Osteoblast (primary cell): ENCODE results near the gene DGKE. TPM values are rescaled to one million over a fixed set of nuclear protein-coding genes. Genes with fewer than 3 reads are reported as not detected.

ENCODE experiments used
- DNase-seq: peaks from one replicate; pipeline ENCODE4 v3.0.0; 2011; ENCODE audit warnings: low spot score, mixed read lengths; ENCODE audit not compliant: insufficient read length; ENCODE audit errors: missing footprints
- H2AFZ ChIP-seq: 2 replicates; pipeline ENCODE4 v1.6.0; 2011; ENCODE audit warnings: mild to moderate bottlenecking, low read length
- H3K27ac ChIP-seq: 2 replicates; pipeline ENCODE4 v1.5.1; 2011; ENCODE audit warnings: mild to moderate bottlenecking, low read depth, low read length, moderate library complexity
- H3K27me3 ChIP-seq: 2 replicates; pipeline ENCODE4 v1.6.0; 2012; ENCODE audit warnings: mild to moderate bottlenecking, control low read depth, inconsistent platforms, low read length, moderate library complexity; ENCODE audit not compliant: insufficient read depth
- H3K36me3 ChIP-seq: 2 replicates; pipeline ENCODE4 v1.5.1; 2011; ENCODE audit warnings: mild to moderate bottlenecking, low read length, control low read depth, moderate library complexity; ENCODE audit not compliant: insufficient read depth
- H3K4me1 ChIP-seq: 2 replicates; pipeline ENCODE4 v1.5.1; 2011; ENCODE audit warnings: mild to moderate bottlenecking, low read length, control low read depth, moderate library complexity; ENCODE audit not compliant: insufficient read depth
- H3K4me2 ChIP-seq: 2 replicates; pipeline ENCODE4 v1.6.0; 2011; ENCODE audit warnings: mild to moderate bottlenecking, low read length; ENCODE audit not compliant: insufficient read depth
- H3K4me3 ChIP-seq: fragments of 200-600 bp; sonication (generic); 3 replicates; pipeline ENCODE4 v1.5.1; 2012; ENCODE audit warnings: mild to moderate bottlenecking, low read length, inconsistent platforms; ENCODE audit not compliant: insufficient read depth
- H3K79me2 ChIP-seq: 2 replicates; pipeline ENCODE4 v1.6.0; 2012; ENCODE audit warnings: mild to moderate bottlenecking, low read length, control low read depth, inconsistent platforms; ENCODE audit not compliant: insufficient read depth
- H3K9me3 ChIP-seq: 2 replicates; pipeline ENCODE4 v1.5.1; 2011; ENCODE audit warnings: low read depth, low read length, control low read depth
- H4K20me1 ChIP-seq: 2 replicates; pipeline ENCODE4 v1.6.0; 2012; ENCODE audit warnings: mild to moderate bottlenecking, low read length, control low read depth; ENCODE audit not compliant: insufficient read depth
- total RNA-seq: library from RNA; depleted of rRNA; stranded (reverse); fragments of >200 nt; gene quantifications from 2 replicates; pipeline ENCODE4 v1.2.3, GENCODE V29; 2012
- TF ChIP-seq, protein P1 (sequence below): IDR thresholded peaks from 2 replicates; pipeline ENCODE4 v1.5.1; 2011; ENCODE audit warnings: mild to moderate bottlenecking, low read depth, low read length, moderate library complexity; ENCODE audit errors: extremely low read depth

DGKE gene
- total RNA-seq, 1 donor, result 6.2 TPM

DNA sequence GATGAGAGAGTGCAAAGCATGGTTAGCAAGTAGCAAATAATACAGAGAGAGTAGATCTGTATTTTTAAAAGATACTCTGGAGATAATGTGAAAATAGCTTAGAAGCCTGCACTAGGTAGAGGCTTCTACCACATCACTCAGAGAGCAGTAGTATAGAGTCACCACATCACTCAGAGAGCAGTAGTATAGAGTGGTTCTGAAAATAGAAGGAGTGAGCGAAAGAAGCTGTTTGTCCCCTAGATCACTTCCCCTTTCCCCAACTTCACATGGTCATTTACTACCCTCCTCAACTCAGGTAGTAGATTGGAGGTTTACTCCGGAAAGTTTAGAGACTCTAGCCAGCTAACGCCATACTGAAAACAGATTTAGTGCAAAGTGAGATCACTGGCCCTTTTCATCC lies 17.1 kb downstream of the DGKE start:
- H3K4me2 ChIP-seq, result no peak overlapping the region
- H3K79me2 ChIP-seq, result no peaks in the 10 kb centered on the region
- H3K27ac ChIP-seq, result no peak overlapping the region
- no peak overlapping the region for H3K4me3 ChIP-seq
- H3K27me3 ChIP-seq, result no peaks in the 10 kb centered on the region
- H3K4me1 ChIP-seq, result no peaks in the 10 kb centered on the region
- H3K36me3 ChIP-seq, result peaks cover 15% of the 10 kb centered on the region
- TF ChIP-seq, protein P1, sequence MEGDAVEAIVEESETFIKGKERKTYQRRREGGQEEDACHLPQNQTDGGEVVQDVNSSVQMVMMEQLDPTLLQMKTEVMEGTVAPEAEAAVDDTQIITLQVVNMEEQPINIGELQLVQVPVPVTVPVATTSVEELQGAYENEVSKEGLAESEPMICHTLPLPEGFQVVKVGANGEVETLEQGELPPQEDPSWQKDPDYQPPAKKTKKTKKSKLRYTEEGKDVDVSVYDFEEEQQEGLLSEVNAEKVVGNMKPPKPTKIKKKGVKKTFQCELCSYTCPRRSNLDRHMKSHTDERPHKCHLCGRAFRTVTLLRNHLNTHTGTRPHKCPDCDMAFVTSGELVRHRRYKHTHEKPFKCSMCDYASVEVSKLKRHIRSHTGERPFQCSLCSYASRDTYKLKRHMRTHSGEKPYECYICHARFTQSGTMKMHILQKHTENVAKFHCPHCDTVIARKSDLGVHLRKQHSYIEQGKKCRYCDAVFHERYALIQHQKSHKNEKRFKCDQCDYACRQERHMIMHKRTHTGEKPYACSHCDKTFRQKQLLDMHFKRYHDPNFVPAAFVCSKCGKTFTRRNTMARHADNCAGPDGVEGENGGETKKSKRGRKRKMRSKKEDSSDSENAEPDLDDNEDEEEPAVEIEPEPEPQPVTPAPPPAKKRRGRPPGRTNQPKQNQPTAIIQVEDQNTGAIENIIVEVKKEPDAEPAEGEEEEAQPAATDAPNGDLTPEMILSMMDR, result no peak
- H3K9me3 ChIP-seq, result no peaks in the 10 kb centered on the region
- DNase-seq, result no peak
- H2AFZ ChIP-seq, result no peak overlapping the region
- H4K20me1 ChIP-seq, result no peaks in the 10 kb centered on the region

DNA sequence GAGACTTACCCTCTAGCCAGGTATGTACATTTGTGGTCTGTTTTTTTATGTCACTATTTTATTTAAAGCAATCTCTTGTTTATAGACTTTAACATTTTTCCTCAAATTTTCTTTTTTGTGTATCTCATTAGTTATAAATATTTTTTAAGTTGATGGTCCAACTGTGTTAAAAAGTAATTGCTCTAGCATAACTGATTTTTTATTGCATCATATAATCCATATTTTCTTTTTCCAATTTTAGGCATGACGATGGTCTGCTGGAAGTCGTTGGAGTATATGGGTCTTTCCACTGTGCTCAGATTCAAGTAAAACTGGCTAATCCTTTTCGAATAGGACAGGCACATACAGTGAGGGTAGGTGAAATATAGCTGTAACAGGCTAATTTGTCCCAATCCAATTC lies 27.9 kb downstream of the DGKE start:
- no peak for DNase-seq
- H3K4me3 ChIP-seq, result no peak overlapping the region
- TF ChIP-seq, protein P1, result no peak

DNA sequence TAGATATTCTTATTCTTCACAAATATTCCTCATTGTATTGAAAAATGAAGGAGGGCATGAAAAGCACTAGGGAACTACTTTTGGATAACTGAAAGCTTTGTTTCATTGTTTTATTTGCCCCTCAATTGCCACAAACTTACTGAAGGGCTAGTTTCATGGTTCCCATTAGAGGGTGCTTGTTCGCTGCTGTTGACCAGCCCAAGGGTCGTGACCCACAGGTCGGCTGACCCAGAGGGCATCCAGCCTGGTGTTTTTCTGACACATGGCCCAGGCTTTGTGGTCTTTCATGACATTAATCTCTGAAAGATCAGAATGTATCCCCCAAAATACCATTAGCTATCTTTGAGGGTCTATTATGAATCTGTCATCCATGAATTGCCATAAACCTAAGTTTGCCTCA lies 30.0 kb downstream of the DGKE start:
- Histone ChIP-seq H3K9me3 (no peaks in the 10 kb centered on the region), H3K4me3 (no peak overlapping the region), H2AFZ (no peak overlapping the region), H4K20me1 (no peaks in the 10 kb centered on the region), H3K27me3 (no peaks in the 10 kb centered on the region), H3K4me2 (no peak overlapping the region), H3K27ac (no peak overlapping the region), H3K79me2 (no peaks in the 10 kb centered on the region), H3K36me3 (peaks cover 12% of the 10 kb centered on the region), H3K4me1 (peaks cover 8% of the 10 kb centered on the region)
- no peak for DNase-seq
- TF ChIP-seq, protein P1, result no peak

More for the DNA sequence above, 27.9 kb downstream of the DGKE start:
- Histone ChIP-seq H3K79me2 (no peaks in the 10 kb centered on the region), H3K4me1 (no peaks in the 10 kb centered on the region), H3K9me3 (no peaks in the 10 kb centered on the region), H2AFZ (no peak overlapping the region), H3K4me2 (no peak overlapping the region), H3K27me3 (no peaks in the 10 kb centered on the region), H4K20me1 (no peaks in the 10 kb centered on the region), H3K36me3 (peaks cover 15% of the 10 kb centered on the region), H3K27ac (no peak overlapping the region)

DNA sequence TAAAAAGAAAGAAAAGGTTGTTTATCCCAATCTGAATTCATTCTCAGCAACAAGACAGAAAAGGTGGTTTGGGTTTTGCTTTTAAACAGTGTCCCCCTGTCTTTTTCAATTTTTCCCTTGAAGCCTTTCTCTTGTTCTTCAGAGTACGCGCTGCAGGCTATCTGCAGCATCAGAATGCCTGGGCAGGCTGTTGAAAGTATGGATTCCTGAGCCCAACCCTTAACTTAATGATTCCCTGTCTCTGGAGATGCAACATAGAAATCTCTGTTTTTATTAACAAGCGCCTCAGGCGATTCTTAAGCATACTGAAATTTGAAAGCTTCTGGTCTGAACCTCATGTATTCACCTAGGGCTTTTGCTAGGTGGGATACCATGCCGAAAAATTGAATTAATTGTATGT lies 32.1 kb downstream of the DGKE start:
- no peaks in the 10 kb centered on the region for H3K9me3 ChIP-seq
- H3K4me3 ChIP-seq, result no peak overlapping the region
- no peaks in the 10 kb centered on the region for H4K20me1 ChIP-seq
- H3K4me2 ChIP-seq, result no peak overlapping the region
- H3K27ac ChIP-seq, result no peak overlapping the region
- TF ChIP-seq, protein P1, result no peak
- no peak for DNase-seq
- no peaks in the 10 kb centered on the region for H3K79me2 ChIP-seq
- H3K36me3 ChIP-seq, result peaks cover 8% of the 10 kb centered on the region
- no peak overlapping the region for H2AFZ ChIP-seq
- no peaks in the 10 kb centered on the region for H3K27me3 ChIP-seq
- peaks cover 8% of the 10 kb centered on the region for H3K4me1 ChIP-seq
